HG03045 (cell line): ENCODE data around the gene PHB1.
A peak's percentile ranks its signal among the peaks of the same experiment; 100 is the strongest.
"Not testable (repeated sequence)": the region's sequence is repeated elsewhere in the genome, so short reads cannot be mapped to it uniquely, and the experiment has no call there.

Source experiments
- ATAC-seq: cut with Tn5 transposase; IDR thresholded peaks from one replicate; pipeline ENCODE4 v1.9.1; 2021; ENCODE audit warnings: mild to moderate bottlenecking, moderate library complexity; ENCODE audit not compliant: unreplicated experiment

The PHB1 gene

DNA sequence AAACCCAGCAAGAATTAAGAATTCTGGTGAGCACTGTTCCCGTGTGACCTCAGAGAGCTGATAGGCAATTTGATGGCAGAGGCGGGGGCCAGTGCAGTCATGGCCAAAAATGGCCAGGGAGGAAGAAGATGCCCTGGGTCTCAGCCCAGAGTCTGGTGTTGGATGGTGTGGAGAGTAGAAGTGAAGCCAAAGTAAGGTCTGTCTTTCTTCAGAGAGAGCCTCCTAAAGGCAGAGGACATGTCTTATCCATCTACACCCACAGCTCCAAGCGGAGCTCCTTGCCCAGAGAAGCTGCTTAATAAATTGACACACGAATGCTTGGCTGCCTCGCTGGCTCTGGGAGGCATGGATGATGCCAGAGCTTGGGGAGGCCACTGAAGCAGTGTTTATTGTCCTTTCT is 32.9 kb downstream of the PHB1 start:
- ATAC-seq = no peak

DNA sequence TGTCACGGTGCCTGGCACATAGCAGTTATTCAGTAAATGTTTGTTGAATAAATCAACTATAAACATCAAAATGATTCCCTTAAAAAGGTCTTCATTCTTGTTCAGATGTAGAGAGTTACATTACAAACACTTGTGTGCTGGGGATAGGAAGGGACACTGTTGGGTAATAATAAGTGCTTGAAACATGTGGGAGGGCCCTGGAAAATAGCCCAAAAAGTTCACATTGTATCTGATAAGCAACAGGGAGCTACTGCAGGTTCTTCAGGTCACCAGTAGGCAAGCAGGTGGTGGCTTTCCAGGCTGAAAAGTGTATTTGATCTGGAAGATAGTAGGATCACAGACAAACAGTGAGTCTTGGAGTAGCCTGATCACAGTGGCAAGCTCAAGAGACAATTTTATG is 33.6 kb downstream of the PHB1 start:
- no peak for ATAC-seq

DNA sequence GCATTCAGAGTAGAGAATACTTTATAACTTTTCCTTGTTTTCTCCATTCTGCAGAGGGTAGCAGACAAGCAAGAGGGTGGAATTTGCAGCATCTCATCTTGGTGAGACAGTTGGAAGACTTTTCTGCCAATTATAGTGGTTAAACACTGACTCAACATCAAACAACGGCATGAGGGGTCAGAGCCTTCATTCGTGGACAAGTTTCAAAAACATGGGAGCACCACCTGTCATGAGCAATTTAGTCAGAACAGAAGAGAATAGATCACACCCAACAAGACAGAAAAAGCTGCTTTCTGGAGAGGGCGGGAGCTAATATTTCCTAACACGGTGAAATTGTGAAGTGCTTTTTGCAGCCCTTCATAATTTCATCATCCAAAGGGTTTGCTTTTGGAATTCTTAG is 34.8 kb downstream of the PHB1 start:
- ATAC-seq = no peak

DNA sequence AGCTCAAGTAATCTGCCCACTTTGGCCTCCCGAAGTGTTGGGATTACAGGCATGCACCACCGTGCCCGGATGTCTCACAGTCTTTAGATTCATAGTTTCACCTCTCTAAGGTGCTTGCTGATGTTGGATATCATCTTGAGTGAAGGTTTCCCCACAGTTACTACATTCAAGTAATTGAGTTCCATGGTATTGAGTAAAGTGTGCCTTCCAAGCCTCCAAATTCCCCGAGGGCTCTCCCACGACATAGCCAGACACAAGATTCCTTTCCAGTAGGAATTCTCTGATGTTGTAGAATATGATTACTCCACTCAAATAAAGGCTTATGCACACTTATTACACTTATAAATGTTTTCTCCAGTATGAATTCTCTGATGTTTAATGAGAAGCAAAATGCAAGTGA is 36.4 kb downstream of the PHB1 start:
- no peak for ATAC-seq

DNA sequence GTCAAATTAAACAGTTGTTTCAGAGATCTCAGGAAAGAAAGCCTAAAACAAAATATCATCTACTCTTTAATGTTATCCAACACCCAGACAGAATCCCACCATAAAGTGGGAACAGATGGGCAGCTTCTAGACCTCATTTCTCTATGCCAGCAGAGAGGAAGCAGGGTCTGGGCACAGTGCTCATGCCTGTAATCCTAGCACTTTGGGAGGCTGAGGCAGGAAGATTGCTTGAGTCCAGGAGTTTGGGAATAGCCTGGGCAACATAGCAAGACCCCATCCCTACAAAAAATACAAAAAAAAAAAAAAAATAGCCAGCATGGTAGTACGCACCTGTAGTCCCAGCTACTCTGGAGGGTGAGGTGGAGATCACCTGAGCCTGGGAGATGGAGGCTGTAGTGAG is 39.1 kb downstream of the PHB1 start:
- ATAC-seq = no peak

DNA sequence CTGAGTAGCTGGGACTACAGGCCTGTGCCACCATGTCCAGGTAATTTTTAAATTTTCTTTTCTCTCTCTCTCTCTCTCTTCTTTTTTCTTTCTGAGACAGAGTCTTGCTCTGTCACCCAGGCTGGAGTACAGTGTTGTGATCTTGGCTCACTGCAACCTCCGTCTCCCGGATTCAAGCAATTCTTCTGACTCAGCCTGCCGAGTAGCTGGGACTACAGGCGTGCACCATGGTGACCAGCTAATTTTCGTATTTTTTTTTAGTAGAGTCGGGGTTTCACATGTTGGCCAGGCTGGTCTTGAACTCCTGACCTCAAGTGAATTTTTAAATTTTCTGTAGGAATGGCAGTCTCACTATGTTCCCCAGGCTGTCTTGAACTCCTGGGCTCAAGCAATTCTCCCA is 41.6 kb downstream of the PHB1 start:
- no peak for ATAC-seq

DNA sequence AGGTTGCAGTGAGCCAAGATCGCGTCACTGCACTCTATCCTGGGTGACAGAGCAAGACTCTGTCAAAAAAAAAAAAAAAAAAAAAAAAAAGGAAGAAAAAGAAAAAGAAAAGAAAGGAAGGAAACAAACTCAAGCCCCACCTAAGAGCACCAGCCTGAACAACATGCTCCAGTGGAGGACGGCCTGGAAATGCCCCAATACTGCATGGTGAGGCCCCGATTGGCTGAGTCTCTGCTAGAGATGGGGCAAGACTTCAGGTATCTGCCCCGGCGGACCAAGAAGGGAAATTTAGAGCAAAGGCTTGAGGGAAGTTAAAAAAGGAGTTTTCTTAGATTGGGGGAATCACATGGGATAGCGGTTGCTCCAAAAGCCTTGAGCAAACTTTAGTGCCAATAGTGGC is 42.3 kb downstream of the PHB1 start:
- no peak for ATAC-seq

DNA sequence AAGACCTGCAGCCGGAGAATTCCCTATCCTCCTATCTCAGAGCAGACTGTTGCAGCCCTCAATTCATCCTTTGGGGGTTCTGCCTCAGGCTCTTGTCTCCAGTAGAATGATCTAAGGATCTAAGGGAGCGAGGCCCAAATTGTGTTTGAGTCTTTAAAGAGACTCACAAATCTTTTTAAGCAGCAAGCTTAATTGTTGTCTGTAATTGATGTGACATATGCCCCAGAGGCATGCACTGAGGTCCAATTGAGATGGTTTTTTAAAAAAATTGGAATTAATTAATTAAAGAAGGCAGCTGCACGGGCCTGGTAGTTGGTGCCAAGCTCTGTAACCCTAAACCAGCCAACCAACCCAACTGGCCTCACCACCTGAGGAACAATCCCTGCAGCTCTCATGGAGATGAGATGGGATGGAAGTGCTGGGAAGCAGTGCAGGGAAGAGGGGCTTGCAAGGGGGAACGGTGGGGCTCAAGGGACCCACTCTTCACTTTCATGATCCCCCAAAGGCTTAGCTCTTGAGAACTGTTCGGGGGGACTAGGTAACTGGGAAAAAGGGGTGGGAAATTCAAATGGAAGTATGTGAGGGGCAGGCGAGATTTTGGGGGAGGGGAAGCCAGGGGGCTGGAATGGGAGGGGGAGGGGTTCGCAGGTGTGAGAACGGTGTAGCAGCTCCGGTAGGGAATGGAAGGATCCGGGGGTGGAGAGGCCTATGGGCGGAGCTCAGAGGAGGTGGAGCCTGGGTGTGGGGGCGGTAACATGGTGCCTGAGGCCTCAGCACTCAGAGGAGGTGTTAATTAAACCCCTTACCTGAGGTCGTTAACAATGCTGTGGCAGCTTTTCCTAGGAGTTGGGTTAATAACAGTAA is 43.5 kb downstream of the PHB1 start:
- ATAC-seq = no peak

DNA sequence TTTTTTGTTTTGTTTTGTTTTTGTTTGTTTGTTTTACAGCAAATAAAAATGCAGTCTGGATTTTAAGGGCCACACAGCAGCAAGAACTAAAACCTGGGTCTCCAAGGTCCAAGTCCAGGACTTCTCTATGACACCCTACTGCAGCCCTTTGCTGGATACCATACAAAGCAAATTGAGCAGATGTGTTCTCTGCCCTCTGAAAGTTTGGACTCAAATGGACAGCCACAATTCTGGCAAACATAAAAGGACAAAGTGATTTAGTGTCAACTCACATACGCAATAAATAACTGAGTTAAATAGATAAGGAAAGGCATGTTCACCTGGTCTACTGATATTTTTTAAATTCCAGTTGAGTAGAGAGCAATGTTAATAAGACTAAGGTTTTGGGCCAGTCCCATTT is 44.9 kb downstream of the PHB1 start:
- ATAC-seq = no peak

DNA sequence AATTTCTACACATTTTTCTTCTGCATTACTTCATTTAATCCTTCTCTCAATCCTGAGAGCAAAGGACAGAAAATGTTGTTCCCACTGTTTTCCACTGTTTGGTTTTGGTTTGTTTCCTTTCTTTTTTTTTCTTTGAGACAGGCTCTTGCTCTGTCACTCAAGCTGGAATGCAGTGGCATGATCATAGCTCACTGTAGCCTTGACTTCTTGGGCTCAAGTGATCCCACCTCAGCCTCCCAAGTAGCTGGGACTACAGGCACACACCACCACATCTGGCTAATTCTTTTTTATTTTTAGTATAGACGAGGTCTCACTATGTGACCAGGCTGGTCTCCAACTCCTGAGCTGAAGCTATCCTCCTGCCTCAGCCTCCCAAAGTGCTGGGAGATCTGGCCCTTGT is 45.6 kb downstream of the PHB1 start:
- ATAC-seq = no peak

DNA sequence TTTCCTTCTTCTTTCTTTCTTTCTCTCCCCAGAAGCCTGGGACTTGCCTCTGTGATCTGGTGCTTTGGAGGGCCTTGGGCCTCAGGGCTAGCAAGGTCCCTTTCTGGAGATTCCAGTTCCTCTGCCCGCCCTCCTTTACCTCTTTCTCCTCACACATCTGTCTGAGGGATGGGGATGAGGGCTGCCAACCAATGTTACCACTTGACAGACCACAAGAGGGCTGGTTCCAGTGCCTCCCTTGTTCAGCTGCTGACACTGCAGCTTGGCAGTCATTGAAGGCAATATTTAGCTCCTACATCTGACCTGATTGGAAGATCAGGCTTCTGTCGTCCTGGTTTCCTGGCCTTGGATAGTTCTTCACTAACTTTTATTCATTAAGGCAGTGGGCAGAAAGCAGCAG is 49.0 kb downstream of the PHB1 start:
- no peak for ATAC-seq

DNA sequence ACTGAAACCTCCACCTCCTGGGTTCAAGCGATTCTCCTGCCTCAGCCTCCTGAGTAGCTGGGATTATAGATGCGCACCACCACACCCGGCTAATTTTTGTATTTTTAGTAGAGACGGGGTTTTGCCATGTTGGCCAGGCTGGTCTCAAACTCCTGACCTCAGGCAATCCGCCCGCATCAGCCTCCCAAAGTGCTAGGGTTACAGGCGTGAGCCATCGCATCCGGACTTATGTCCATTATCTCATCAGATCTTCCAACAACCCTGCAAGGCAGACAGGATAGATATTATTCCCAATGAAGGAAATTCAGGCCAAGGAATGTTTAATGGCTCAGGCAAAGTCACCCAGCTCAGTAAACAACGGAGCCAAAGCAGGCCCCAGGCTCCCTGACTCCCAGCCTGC is 49.6 kb downstream of the PHB1 start:
- not testable (repeated sequence) for ATAC-seq

DNA sequence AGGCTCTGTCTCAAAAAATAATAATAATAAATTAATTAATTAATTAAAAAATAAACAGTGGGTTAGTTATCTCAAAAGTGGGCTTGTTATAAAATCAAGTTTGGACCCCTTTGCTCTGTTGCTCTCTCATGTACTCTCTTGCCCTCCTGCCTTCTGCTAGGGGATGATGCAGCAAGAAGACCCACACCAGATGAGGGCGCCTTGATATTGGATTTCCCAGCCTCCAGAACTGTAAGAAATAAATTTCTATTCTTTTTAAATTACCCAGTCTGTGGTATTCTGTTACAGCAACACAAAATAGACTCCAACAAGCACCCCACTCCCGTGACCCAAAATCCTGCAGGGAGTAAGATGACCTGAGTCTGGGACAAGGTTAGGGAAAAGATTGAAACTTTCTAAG is 50.6 kb downstream of the PHB1 start:
- no peak for ATAC-seq

DNA sequence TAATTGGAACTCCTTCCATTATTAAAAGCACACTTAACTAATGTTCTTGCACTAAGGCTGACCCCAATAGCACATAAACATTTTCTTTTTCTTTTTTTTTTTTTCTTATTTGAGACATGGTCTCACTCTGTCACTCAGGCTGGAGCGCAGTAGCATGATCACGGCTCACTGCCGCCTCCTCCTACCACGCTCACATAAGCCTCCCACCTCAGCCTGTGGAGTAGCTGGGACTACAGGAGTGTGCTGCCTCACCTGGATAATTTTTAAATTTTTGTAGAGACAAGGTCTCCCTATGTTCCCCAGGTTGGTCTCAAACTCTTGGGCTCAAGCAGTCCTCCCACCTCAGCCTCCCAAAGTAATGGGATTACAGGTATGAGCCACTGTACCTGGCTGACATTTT is 51.4 kb downstream of the PHB1 start:
- no peak for ATAC-seq

DNA sequence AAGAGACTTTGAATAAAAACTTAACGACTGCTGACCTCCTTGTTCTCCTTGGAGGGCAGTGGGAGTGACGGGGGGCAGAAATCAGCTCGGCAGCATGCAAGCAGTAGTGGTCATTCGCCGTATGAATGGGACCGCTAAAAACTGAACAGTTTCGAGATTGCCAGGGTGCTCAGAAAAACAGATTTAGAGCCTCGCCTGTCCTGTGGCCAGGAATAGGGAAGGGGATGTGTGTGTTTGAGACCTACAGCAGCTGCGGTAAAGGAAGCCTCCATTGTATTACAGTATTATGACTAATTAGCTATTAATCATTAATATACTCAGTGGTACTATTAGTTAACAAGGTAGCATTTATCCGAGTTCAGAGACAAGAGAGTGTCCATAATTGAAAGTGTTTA is 52.0 kb downstream of the PHB1 start:
- ATAC-seq = no peak

DNA sequence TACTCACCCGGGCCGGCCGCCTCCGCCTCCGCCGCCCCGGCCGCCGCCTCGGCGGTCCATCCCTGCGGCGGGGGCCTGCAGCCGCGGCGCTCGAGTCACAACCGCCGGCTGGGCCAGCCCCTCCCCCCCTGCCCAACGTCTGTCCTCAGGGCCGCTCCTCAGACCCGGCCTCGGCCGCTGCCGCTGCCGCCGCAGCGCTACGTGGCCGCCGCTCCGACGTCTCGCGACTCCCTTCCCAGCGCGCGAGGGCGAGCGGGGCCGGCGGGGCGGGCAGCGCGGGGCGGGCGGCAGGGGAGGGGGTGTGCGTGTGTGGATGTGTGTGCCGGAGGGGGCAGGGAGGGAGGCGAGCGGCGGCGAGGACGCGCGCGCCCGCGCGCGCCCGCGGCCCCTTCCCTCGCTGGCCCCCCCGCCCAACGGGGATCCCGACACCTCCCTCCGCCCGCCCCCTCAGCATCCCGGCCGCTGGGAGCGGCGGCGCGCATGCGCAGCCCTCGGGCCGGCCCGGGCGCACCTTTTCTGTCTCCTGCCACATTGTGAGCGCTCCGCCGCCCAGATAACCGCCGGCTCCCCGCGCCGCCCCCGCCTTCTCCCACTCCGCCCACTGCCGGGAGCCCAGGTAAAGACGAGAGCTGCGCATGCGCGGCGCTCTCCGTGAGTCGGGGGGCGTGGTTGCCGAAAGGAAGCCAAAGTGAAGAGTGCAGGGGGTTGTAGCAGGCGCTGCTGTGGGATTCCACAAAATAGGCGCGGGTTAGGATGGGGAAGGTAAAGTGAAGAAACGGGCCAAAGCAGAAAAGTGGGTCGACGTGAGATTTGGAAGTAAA is 52.6 kb downstream of the PHB1 start, which contains the start of gene ZNF652:
Gene ZNF652 (minus strand): TSS at position 349 of the 821 bp plus-strand sequence. CDS start 44,525 bp downstream, outside the sequence.
- peak; percentile 65 for ATAC-seq

DNA sequence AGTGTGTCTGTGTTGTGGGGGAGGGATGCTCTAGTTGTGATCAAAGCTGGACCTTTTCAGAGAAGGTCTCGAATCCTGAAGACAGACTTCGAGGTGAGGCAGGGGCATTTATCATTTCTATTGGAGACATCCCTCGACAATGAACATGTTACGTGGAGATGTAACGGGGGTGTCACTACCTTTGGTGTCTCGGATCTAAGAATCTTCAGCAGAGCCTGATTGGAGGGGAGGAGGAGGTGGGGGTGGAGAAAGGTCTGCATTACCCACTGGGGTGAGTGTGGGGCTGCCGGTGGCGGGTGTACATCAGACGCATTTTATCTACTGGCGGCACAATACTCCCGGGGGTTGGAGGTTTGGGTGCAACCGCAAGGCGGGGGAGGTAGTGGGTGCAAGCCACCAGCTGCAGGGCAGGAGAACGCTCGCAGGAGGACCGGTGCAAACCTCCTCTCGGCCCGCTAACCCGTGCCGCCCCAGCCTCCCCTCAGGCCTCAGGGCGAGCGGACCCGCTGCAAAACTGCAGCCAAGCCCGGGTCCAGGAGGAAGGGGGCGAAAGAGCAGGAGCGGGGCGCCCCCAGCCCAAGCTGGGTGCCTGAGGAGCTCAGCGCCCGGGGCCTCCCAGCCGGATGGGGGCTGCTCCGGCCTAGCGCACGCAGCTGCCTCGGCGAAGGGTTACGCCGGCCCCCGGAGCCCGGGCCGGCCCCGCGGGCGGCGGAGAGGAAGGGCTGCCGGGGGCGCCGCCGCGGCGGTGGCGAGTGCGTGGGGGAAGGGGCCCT is 53.4 kb downstream of the PHB1 start:
- peak; percentile 24 for ATAC-seq

DNA sequence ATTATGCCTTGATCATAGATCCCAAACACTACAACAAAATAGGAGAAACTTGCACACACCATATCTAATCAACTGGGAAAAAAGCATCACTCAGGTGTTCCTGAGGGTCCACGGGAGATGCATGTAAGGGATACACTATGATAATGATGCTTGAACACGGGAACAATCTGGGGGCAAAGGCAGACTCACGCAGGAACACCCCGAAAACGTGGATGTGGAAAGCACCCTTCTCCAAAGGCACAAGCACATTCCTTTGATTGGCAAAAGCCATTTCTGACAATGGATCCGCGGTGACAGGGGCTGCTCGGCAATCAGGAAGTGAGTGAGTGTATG is 53.9 kb downstream of the PHB1 start:
- no peak for ATAC-seq

DNA sequence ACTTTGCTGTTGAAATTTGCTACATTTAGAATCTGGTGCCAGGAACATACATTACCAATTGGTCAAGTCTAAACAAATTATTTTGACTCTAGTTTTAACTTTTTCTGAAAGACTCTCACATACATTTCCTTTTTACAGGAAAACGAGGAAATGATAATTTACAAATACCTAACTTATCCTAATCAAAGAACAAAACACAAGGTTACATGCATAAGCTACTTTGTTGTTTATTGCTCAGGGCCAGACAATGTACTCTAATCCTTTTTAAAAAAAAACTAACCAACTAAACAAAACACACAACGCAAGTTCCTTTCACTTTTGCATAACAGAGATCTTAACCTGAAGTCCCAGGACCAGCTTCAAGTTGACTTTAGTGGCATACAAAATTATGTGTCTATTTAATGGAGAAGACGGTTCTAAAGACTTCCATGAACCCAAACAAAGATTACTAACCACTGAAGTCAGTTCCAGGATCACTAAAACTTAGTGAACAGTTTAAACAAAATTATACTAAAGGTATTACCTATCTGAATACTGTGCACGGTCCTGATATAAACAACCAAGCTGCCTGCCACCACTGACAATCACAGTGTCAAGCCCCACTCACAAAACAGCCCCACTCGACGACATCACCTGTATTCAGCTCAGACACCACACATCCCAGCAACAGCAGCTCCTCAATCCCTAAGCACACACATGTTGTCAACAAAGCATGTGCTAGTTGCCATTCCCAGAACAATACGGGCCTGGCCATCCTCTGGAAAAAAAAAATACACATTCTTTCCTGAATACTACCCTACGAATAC is 54.5 kb downstream of the PHB1 start:
- no peak for ATAC-seq

DNA sequence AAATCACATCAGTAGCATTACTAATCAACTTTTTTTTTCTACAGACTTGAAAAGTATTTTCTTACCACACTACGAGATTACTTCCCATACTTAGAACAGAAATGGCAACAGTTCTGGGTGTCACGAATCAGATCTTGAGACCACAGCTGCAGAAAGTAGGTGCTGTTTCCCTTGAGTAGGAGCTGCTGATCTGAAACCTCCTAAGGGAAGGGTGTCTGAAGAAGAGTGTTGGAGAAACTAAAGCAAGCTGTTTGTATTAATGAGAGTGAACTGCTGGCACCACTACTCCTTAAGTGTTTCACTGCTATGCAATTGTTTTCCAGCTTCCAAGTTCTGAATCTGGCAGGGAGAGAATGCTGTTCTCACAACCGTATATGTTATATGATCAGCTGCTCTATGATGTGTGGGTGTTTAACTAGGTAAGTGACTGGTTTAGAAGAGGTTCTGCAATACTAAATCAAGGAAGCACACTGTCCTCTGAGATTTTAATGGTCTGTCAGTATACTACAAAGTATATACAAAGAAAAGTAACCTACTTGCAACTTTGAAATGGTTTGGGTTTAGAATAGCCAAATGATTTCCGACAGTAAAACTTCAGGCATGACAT is 55.9 kb downstream of the PHB1 start:
- ATAC-seq = no peak
